Vagina (tissue), 2 donors: ENCODE measurements around the gene LRRC8C. TPM values are rescaled to one million over a fixed set of nuclear protein-coding genes. Genes with fewer than 3 reads are reported as not detected.

ENCODE experiments used
- DNase-seq, 2 donors: peaks; one replicate each; pipeline ENCODE4 v3.0.0-alpha.2; 2017; ENCODE audit errors: extremely low spot score in 2 of 2
- H3K27ac ChIP-seq: fragments of 200-600 bp; sonication (generic); one replicate; pipeline ENCODE4 v1.5.1; 2019
- H3K27me3 ChIP-seq: fragments of 200-600 bp; sonication (generic); one replicate; pipeline ENCODE4 v1.5.1; 2019
- H3K36me3 ChIP-seq, 2 donors: fragments of 200-600 bp; sonication (generic); one replicate each; pipeline ENCODE4 v1.5.1; 2017 to 2019
- H3K4me1 ChIP-seq: fragments of 200-600 bp; sonication (generic); one replicate; pipeline ENCODE4 v1.5.1; 2019
- H3K4me3 ChIP-seq, 2 donors: fragments of 200-600 bp; sonication (generic); 1 replicate in 1 of 2; 2 replicates in 1 of 2; pipeline ENCODE4 v1.5.1; 2016 to 2019
- H3K9me3 ChIP-seq: fragments of 200-600 bp; sonication (generic); one replicate; pipeline ENCODE4 v1.5.1; 2019
- CTCF ChIP-seq, 3 experiments: fragments of 450-650 bp in 2 of 3; fragments of 200-600 bp in 1 of 3; sonication (generic) in 1 of 3; IDR thresholded peaks; one replicate each; pipeline ENCODE4 v1.5.1; 2017 to 2019; ENCODE audit warnings: antibody characterized with exemption in 3 of 3, mild to moderate bottlenecking in 2 of 3, moderate library complexity in 2 of 3
- POLR2A ChIP-seq, 2 donors: fragments of 450-650 bp; IDR thresholded peaks; one replicate each; pipeline ENCODE4 v1.6.1; 2017; ENCODE audit warnings: antibody characterized with exemption in 2 of 2, mild to moderate bottlenecking in 2 of 2, moderate library complexity in 2 of 2
- POLR2AphosphoS5 ChIP-seq, 2 donors: sonication (generic); formaldehyde crosslinking; IDR thresholded peaks; one replicate each; pipeline ENCODE4 v1.9.0; 2017; ENCODE audit warnings: antibody characterized with exemption in 2 of 2, mild to moderate bottlenecking in 2 of 2, low read depth in 1 of 2; ENCODE audit not compliant: insufficient read depth in 1 of 2
- intact Hi-C: fragments of 100-400 bp; cut with DNase I; formaldehyde crosslinking; loops from one replicate; pipeline ENCODE4 v1.15.1; 2023
- total RNA-seq: library from RNA; depleted of rRNA; stranded (reverse); fragments of >200 nt; gene quantifications from one replicate; pipeline ENCODE4 v1.2.3, GENCODE V29; 2016

The LRRC8C gene
- total RNA-seq, 1 donor from 2014 or later: 5.4 TPM

GRCh38 chr1:89652373-89652772 lies 19.5 kb downstream of the LRRC8C start:
- H3K36me3 ChIP-seq: no peaks in the 10 kb centered on the region
- intact Hi-C loops: no loop called here
- H3K9me3 ChIP-seq: no peaks in the 10 kb centered on the region
- DNase-seq: no peak
- no peaks in the 10 kb centered on the region for H3K4me1 ChIP-seq
- no peak overlapping the region for H3K27ac ChIP-seq
- no peaks in the 10 kb centered on the region for H3K27me3 ChIP-seq
- H3K4me3 ChIP-seq: no peak overlapping the region
- TF ChIP-seq POLR2AphosphoS5 (IDR thresholded peaks at IDR 0.05; ENCODE audit: insufficient read depth in 1 of 2, low read depth in 1 of 2) (no peak), POLR2A (IDR thresholded peaks at IDR 0.05) (no peak), CTCF (IDR thresholded peaks at IDR 0.05) (no peak)

- H3K4me3 ChIP-seq: no peak overlapping the region
- H3K27ac ChIP-seq: no peak overlapping the region
- H3K4me1 ChIP-seq: peaks cover 15% of the 10 kb centered on the region
- no peaks in the 10 kb centered on the region for H3K36me3 ChIP-seq
- no peak for TF ChIP-seq CTCF (IDR thresholded peaks at IDR 0.05)
- TF ChIP-seq POLR2A (IDR thresholded peaks at IDR 0.05): no peak
- TF ChIP-seq POLR2AphosphoS5 (IDR thresholded peaks at IDR 0.05; ENCODE audit: insufficient read depth in 1 of 2, low read depth in 1 of 2): no peak
- intact Hi-C loops: no loop called here
- no peaks in the 10 kb centered on the region for H3K27me3 ChIP-seq
- DNase-seq: no peak
- H3K9me3 ChIP-seq: no peaks in the 10 kb centered on the region
These were observed 25.0 kb downstream of the LRRC8C start for GRCh38 chr1:89657886-89658285.

DNA sequence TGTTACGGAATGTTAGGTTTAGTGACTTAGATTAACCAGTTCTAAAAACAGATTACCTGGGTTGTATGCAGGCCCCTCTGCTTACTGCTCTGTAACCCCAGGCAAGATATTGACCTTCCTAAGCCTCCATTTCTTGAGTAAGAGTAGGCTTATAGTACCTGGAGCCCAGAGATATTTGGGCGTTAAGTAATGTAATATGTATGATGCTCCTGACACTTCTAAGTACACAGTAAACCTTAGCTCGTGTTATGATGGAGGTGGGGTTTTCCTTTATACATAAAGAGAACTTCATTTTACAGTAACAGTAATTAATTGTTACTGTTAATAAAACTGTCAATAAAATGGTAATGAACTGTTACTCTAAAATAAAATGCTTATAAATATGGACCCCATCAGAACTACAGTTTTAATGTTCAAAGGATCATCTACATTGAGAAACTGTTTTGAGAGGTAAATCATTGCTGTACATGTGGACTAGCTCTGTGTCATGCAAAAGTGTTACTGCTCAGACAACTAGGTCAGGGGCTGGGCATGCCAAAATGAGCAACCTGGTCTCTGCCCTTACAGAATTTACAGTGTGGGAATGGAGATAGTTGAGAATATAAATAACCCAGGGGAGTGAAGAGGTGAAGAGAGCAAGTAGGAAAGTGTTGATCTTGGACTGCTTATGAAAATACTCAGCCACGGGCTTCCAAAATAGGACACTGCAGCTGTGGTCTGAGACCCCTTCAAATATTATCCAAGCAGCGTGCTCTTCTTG lies 26.6 kb downstream of the LRRC8C start:
- no peaks in the 10 kb centered on the region for H3K9me3 ChIP-seq
- no peak for DNase-seq
- no peaks in the 10 kb centered on the region for H3K27me3 ChIP-seq
- H3K4me1 ChIP-seq: peaks cover 15% of the 10 kb centered on the region
- intact Hi-C loops: no loop called here
- no peak overlapping the region for H3K4me3 ChIP-seq
- no peak for TF ChIP-seq CTCF (IDR thresholded peaks at IDR 0.05)
- no peak for TF ChIP-seq POLR2AphosphoS5 (IDR thresholded peaks at IDR 0.05; ENCODE audit: insufficient read depth in 1 of 2, low read depth in 1 of 2)
- no peak for TF ChIP-seq POLR2A (IDR thresholded peaks at IDR 0.05)
- H3K27ac ChIP-seq: peak overlapping the region; percentile 4
- H3K36me3 ChIP-seq: no peaks in the 10 kb centered on the region

DNA sequence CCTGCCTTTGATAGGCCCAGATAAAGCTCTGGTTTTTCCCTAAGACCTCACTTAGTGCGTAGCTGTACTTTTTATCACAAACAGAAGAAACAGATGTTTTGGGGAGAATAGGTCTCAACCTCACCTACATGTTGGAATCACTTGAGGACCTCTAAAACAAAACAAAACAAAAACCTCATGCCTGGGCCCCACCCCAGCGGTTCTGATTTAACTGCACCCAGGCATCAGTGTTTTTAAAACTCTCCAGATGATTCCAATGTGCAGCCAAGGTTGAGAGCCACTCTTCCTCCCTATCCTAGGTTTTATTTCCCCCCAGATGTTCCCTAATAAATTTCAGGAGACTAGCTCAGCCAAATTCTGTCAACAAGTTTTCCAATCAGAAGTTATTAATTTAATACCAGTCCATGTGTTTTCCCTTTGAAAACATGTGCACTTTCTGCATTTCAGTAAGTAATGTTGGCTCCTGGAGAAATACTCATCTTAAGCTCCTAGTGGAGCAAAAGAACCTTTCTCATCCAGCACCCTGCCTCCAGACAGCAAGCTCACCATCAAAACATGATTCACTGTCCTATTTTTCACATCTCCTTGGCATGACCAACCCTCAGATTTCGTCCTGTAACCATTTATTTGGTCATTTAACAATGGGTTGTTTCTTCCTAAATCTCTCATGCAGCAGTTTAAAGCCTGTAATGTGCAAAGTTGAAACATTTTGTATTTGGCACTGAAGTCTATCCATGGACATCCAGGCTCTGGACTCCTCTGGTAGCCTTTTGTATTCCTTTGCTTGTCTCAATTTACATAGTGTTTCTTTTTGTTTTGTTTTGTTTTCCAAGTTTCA lies 27.5 kb downstream of the LRRC8C start:
- Histone ChIP-seq H3K27me3 (no peaks in the 10 kb centered on the region), H3K9me3 (no peaks in the 10 kb centered on the region), H3K36me3 (no peaks in the 10 kb centered on the region), H3K4me1 (peaks cover 15% of the 10 kb centered on the region), H3K4me3 (no peak overlapping the region), H3K27ac (no peak overlapping the region)
- intact Hi-C loops: no loop called here
- DNase-seq: no peak
- TF ChIP-seq POLR2A (IDR thresholded peaks at IDR 0.05) (no peak), POLR2AphosphoS5 (IDR thresholded peaks at IDR 0.05; ENCODE audit: insufficient read depth in 1 of 2, low read depth in 1 of 2) (no peak), CTCF (IDR thresholded peaks at IDR 0.05) (no peak)

GRCh38 chr1:89665941-89666340 lies 33.0 kb downstream of the LRRC8C start:
- Histone ChIP-seq H3K4me3 (no peak overlapping the region), H3K9me3 (no peaks in the 10 kb centered on the region), H3K4me1 (peaks cover 9% of the 10 kb centered on the region), H3K36me3 (no peaks in the 10 kb centered on the region), H3K27me3 (no peaks in the 10 kb centered on the region), H3K27ac (no peak overlapping the region)
- no peak for DNase-seq
- intact Hi-C loops: no loop called here
- no peak for TF ChIP-seq POLR2AphosphoS5 (IDR thresholded peaks at IDR 0.05; ENCODE audit: insufficient read depth in 1 of 2, low read depth in 1 of 2)
- TF ChIP-seq POLR2A (IDR thresholded peaks at IDR 0.05): no peak
- no peak for TF ChIP-seq CTCF (IDR thresholded peaks at IDR 0.05)
